H1 (cell line): ENCODE measurements around the gene PRR33. TPM values are rescaled to one million over a fixed set of nuclear protein-coding genes. Genes with fewer than 3 reads are reported as not detected.

Source experiments
- CTCF ChIA-PET: fragments of 300-600 bp; sonication (Branson Sonifier 250); formaldehyde crosslinking; loops from one replicate; lab custom pipeline; 2021; ENCODE audit not compliant: partially characterized antibody; lab: Charles Lee
- POLR2A ChIA-PET: fragments of 300-600 bp; sonication (Branson Sonifier 250); formaldehyde crosslinking; loops from one replicate; lab custom pipeline; 2021; ENCODE audit warnings: inconsistent platforms; ENCODE audit not compliant: partially characterized antibody; lab: Charles Lee
- DNase-seq, 2 experiments: peaks; one replicate each; pipeline versions ENCODE4 v3.0.0 to v3.0.0-alpha.2; 2010 to 2022; ENCODE audit warnings: low spot score in 2 of 2, low read depth in 1 of 2, mixed read lengths in 1 of 2
- FAIRE-seq: peaks from 2 replicates; lab custom pipeline; 2011; peaks lifted over from hg19 to GRCh38; lab: Jason Lieb, UNC
- H2AFZ ChIP-seq: 2 replicates; pipeline ENCODE4 v1.8.1; 2012; ENCODE audit warnings: low read length, inconsistent platforms
- H2AK5ac ChIP-seq: 2 replicates; pipeline ENCODE4 v1.6.1; 2013; ENCODE audit warnings: low read depth, low read length
- H2BK120ac ChIP-seq: replicated peaks from 2 replicates; pipeline ENCODE3; 2013; ENCODE audit warnings: low read depth, low read length, inconsistent platforms
- H2BK12ac ChIP-seq: 2 replicates; pipeline ENCODE4 v1.6.1; 2013; ENCODE audit warnings: low read depth, low read length
- H2BK15ac ChIP-seq: 2 replicates; pipeline ENCODE4 v1.6.1; 2013; ENCODE audit warnings: low read length
- H2BK20ac ChIP-seq: 2 replicates; pipeline ENCODE4 v1.6.1; 2013; ENCODE audit warnings: low read length
- H2BK5ac ChIP-seq: 2 replicates; pipeline ENCODE4 v1.6.1; 2013; ENCODE audit warnings: low read depth, low read length
- H3K14ac ChIP-seq: 2 replicates; pipeline ENCODE4 v1.6.1; 2013; ENCODE audit warnings: inconsistent platforms; ENCODE audit not compliant: insufficient read length
- H3K18ac ChIP-seq: 2 replicates; pipeline ENCODE4 v1.6.1; 2013; ENCODE audit warnings: low read length; ENCODE audit errors: extremely low read depth
- H3K23ac ChIP-seq: 2 replicates; pipeline ENCODE4 v1.6.1; 2013; ENCODE audit warnings: inconsistent platforms; ENCODE audit not compliant: insufficient read length
- H3K23me2 ChIP-seq: 2 replicates; pipeline ENCODE4 v1.6.1; 2013; ENCODE audit warnings: low read depth, low read length
- H3K27ac ChIP-seq: 2 replicates; pipeline ENCODE4 v1.6.1; 2011; ENCODE audit warnings: low read depth, low read length, inconsistent platforms
- H3K27me3 ChIP-seq, 4 experiments: replicated peaks in 1 of 4; 1 replicate in 1 of 4; 2 replicates in 3 of 4; pipeline versions ENCODE4 v1.6.1 to v1.8.1; 2011 to 2013; ENCODE audit warnings: low read length in 3 of 4, mild to moderate bottlenecking in 3 of 4, inconsistent platforms in 2 of 4, mixed read lengths in 2 of 4, moderate library complexity in 1 of 4; ENCODE audit not compliant: control insufficient read depth in 3 of 4, insufficient read depth in 3 of 4; ENCODE audit errors: extremely low read depth in 1 of 4
- H3K36me3 ChIP-seq, 4 experiments: 2 replicates each; pipeline versions ENCODE4 v1.6.1 to v1.8.1; 2011 to 2013; ENCODE audit warnings: mild to moderate bottlenecking in 4 of 4, low read length in 3 of 4, moderate library complexity in 2 of 4, control low read depth in 1 of 4, inconsistent platforms in 1 of 4; ENCODE audit not compliant: insufficient read depth in 4 of 4, control insufficient read depth in 2 of 4
- H3K4ac ChIP-seq: replicated peaks from 2 replicates; pipeline ENCODE3; 2013; ENCODE audit warnings: low read length, low read depth, mixed read lengths, inconsistent platforms; ENCODE audit not compliant: insufficient read length
- H3K4me1 ChIP-seq, 4 experiments: replicated peaks in 1 of 4; 1 replicate in 1 of 4; 2 replicates in 3 of 4; pipeline versions ENCODE4 v1.6.1 to v1.8.1; 2011 to 2013; ENCODE audit warnings: low read length in 3 of 4, inconsistent platforms in 2 of 4, mixed read lengths in 1 of 4; ENCODE audit not compliant: insufficient read depth in 4 of 4, control insufficient read depth in 3 of 4
- H3K4me2 ChIP-seq, 2 experiments: 2 replicates each; pipeline versions ENCODE4 v1.6.1 to v1.8.1; 2011 to 2013; ENCODE audit warnings: low read depth in 2 of 2, low read length in 2 of 2, control low read depth in 1 of 2, inconsistent platforms in 1 of 2, mild to moderate bottlenecking in 1 of 2; ENCODE audit not compliant: insufficient read depth in 1 of 2
- H3K4me3 ChIP-seq, 4 experiments: fragments of 200-600, 300-600 bp in 1 of 4; sonication (generic), shearing (Covaris generic), sonication (Bioruptor Twin) in 1 of 4; 2 replicates each; pipeline versions ENCODE4 v1.5.1 to v1.8.1; 2011 to 2016; ENCODE audit warnings: low read length in 4 of 4, low read depth in 3 of 4, control low read depth in 2 of 4, inconsistent platforms in 2 of 4, mild to moderate bottlenecking in 2 of 4, mixed read lengths in 1 of 4, moderate library complexity in 1 of 4; ENCODE audit not compliant: insufficient read depth in 2 of 4; ENCODE audit errors: extremely low read depth in 1 of 4
- H3K56ac ChIP-seq: replicated peaks from 2 replicates; pipeline ENCODE3; 2013; ENCODE audit warnings: low read depth, mild to moderate bottlenecking, mixed read lengths, low read length, inconsistent platforms; ENCODE audit not compliant: insufficient read length
- H3K79me1 ChIP-seq: 2 replicates; pipeline ENCODE4 v1.6.1; 2013; ENCODE audit warnings: low read depth, low read length, control low read depth
- H3K79me2 ChIP-seq, 2 experiments: 2 replicates each; pipeline versions ENCODE4 v1.6.1 to v1.8.1; 2012 to 2013; ENCODE audit warnings: low read length in 2 of 2, mild to moderate bottlenecking in 2 of 2, inconsistent platforms in 1 of 2; ENCODE audit not compliant: insufficient read depth in 2 of 2, control insufficient read depth in 1 of 2
- H3K9ac ChIP-seq, 4 experiments: replicated peaks in 1 of 4; 1 replicate in 1 of 4; 2 replicates in 3 of 4; pipeline versions ENCODE4 v1.6.1 to v1.8.1; 2011 to 2013; ENCODE audit warnings: low read depth in 3 of 4, low read length in 3 of 4, control low read depth in 2 of 4, mild to moderate bottlenecking in 2 of 4, moderate library complexity in 2 of 4, inconsistent platforms in 1 of 4; ENCODE audit errors: extremely low read depth in 1 of 4
- H3K9me3 ChIP-seq, 2 experiments: 2 replicates each; pipeline versions ENCODE4 v1.6.1 to v1.8.1; 2012 to 2013; ENCODE audit warnings: mild to moderate bottlenecking in 2 of 2, moderate library complexity in 2 of 2, control low read depth in 1 of 2, inconsistent platforms in 1 of 2, low read depth in 1 of 2, low read length in 1 of 2, mixed read lengths in 1 of 2; ENCODE audit not compliant: insufficient read depth in 2 of 2
- H4K20me1 ChIP-seq, 2 experiments: replicated peaks in 1 of 2; 2 replicates each; pipeline versions ENCODE3 to v1.8.1; 2011 to 2013; ENCODE audit warnings: inconsistent platforms in 2 of 2, low read length in 2 of 2, mild to moderate bottlenecking in 1 of 2; ENCODE audit not compliant: insufficient read depth in 2 of 2, control insufficient read depth in 1 of 2
- H4K5ac ChIP-seq: 2 replicates; pipeline ENCODE4 v1.6.1; 2013; ENCODE audit warnings: low read length, low read depth, mixed read lengths, inconsistent platforms; ENCODE audit not compliant: insufficient read length
- H4K8ac ChIP-seq: 2 replicates; pipeline ENCODE4 v1.8.0; 2013; ENCODE audit warnings: mild to moderate bottlenecking, moderate library complexity, low read length, inconsistent platforms; ENCODE audit not compliant: insufficient read depth; ENCODE audit errors: extremely low read depth
- H4K91ac ChIP-seq: replicated peaks from 2 replicates; pipeline ENCODE3; 2013; ENCODE audit warnings: low read length, mixed read lengths, inconsistent platforms; ENCODE audit not compliant: insufficient read length
- CBX8 ChIP-seq: fragments of 300-800, 300-1000 bp; sonication (generic); IDR thresholded peaks from 2 replicates; pipeline ENCODE4 v1.7.1; 2016; ENCODE audit warnings: low read depth, low read length, borderline replicate concordance
- CEBPB ChIP-seq: IDR thresholded peaks from 2 replicates; pipeline ENCODE4 v1.6.1; 2012; ENCODE audit warnings: low read depth, low read length
- GABPA ChIP-seq: IDR thresholded peaks from 2 replicates; pipeline ENCODE4 v1.6.1; 2011; ENCODE audit warnings: mild to moderate bottlenecking, low read length, moderate library complexity, borderline replicate concordance; ENCODE audit not compliant: insufficient read depth
- NANOG ChIP-seq: IDR thresholded peaks from 2 replicates; pipeline ENCODE4 v1.6.1; 2011; ENCODE audit warnings: low read length, low read depth, mild to moderate bottlenecking, inconsistent platforms; ENCODE audit not compliant: insufficient read depth, poor library complexity, severe bottlenecking
- PHF8 ChIP-seq: fragments of 200-600 bp; sonication (generic); conservative IDR thresholded peaks from 2 replicates; pipeline ENCODE4 v1.7.1; 2012; ENCODE audit warnings: low read depth, mild to moderate bottlenecking, inconsistent platforms, low read length, moderate library complexity
- POLR2A ChIP-seq, 2 experiments: IDR thresholded peaks; 1 replicate in 1 of 2; 2 replicates in 1 of 2; pipeline ENCODE4 v1.6.1; 2011; ENCODE audit warnings: low read depth in 2 of 2, low read length in 2 of 2, mild to moderate bottlenecking in 2 of 2; ENCODE audit errors: control extremely low read depth in 1 of 2
- SIN3A ChIP-seq, 2 experiments: IDR thresholded peaks in 1 of 2; conservative IDR thresholded peaks in 1 of 2; 2 replicates each; pipeline ENCODE4 v1.6.1; 2011 to 2012; ENCODE audit warnings: low read length in 2 of 2, improper control_type of control experiment in 1 of 2, low read depth in 1 of 2, mild to moderate bottlenecking in 1 of 2
- SP4 ChIP-seq: IDR thresholded peaks from 2 replicates; pipeline ENCODE4 v1.6.1; 2012; ENCODE audit warnings: low read length, inconsistent platforms
- WGBS, 2 experiments: shearing (Covaris generic) in 1 of 2; methylation state at CpG; one replicate each; pipeline versions ENCODE4 v1.1.6 to v1.1.7; 2013 to 2015; ENCODE audit warnings: low lambda C conversion rate in 2 of 2, mixed read lengths in 2 of 2, inconsistent platforms in 1 of 2, low coverage in 1 of 2, missing lambda C conversion rate in 1 of 2; ENCODE audit not compliant: insufficient replicate concordance in 2 of 2, insufficient coverage in 1 of 2, insufficient read length in 1 of 2; ENCODE audit errors: extremely low coverage in 1 of 2, missing lambda C conversion rate in 1 of 2; 5-methylcytosine and 5-hydroxymethylcytosine counted together
- polyA plus RNA-seq, 7 experiments: library from polyadenylated mRNA; depleted of rRNA in 3 of 7; stranded (reverse) in 5 of 7; unstranded in 2 of 7; fragments of >200 nt in 5 of 7; fragments of 200-250 nt in 2 of 7; gene quantifications; 1 replicate in 5 of 7; 2 replicates in 1 of 7; 4 replicates in 1 of 7; pipeline versions ENCODE4 v1.2.1 to v1.2.3, GENCODE V29; 2011 to 2013; ENCODE audit warnings: missing spikeins in 2 of 7, mixed read lengths in 2 of 7
- total RNA-seq: library from RNA; stranded (reverse); fragmentation: NEBNext Ultra II Directional; extraction: Animal tissue kit (Norgen Biotek cat#: 25700); gene quantifications from 2 replicates; pipeline ENCODE4 v1.2.1, GENCODE V29; 2021
- TF ChIP-seq, protein P1 (sequence below): IDR thresholded peaks from 2 replicates; pipeline ENCODE4 v1.6.1; 2011; ENCODE audit warnings: low read length, improper control_type of control experiment
- TF ChIP-seq, protein P2 (sequence below), 3 experiments: IDR thresholded peaks; 1 replicate in 2 of 3; 2 replicates in 1 of 3; pipeline versions ENCODE4 v1.5.1 to v1.6.1; 2011; ENCODE audit warnings: low read length in 3 of 3, mild to moderate bottlenecking in 3 of 3, inconsistent platforms in 2 of 3, low read depth in 1 of 3, moderate library complexity in 1 of 3; ENCODE audit not compliant: insufficient read depth in 1 of 3; ENCODE audit errors: control extremely low read depth in 1 of 3

The PRR33 gene
- total and polyA plus RNA-seq, 2 of the 8 experiments (the other 6 are each of a cell fraction or from before 2014, with no cell fraction given) = 0.02 TPM; not detected in 1

DNA sequence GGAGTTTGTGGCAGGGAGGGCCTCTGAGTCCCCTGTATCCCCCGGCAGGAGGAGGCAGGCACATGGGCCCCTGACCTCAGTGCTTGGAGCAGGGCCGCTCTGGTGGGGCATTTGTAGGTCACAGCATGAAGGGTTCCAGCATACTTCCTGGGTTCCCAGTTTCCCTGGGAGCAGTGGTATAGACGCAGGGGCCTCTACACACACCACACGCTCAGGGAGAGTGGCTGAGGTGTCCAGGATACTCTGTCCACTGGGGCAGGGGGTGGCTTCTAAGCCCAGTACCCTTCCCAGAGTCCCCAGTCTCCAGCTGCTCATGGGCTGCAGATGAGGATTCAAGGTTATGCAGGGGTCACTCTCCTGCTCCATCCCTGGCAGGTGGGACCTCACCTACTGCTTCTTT, 32.7 kb downstream of the PRR33 start:
- CTCF ChIA-PET = interaction anchor here (1.2 to 15.7 kb wide), 5 partner anchors 11 to 295 kb away, joined by 3 to 232 read pairs (median 13); no protein-coding TSS in a partner anchor
- no peak overlapping the region for H3K9ac ChIP-seq
- TF ChIP-seq SP4 (no peak), SIN3A (conservative IDR thresholded peaks at IDR 0.05 in 1 of 2, IDR thresholded peaks at IDR 0.05 in 1 of 2; ENCODE audit: low read depth in 1 of 2, low read length in 2 of 2) (no peak), CBX8 (no peak), GABPA (no peak), NANOG (no peak), CEBPB (no peak), POLR2A (IDR thresholded peaks at IDR 0.05; ENCODE audit: control extremely low read depth in 1 of 2, low read depth in 2 of 2, low read length in 2 of 2) (no peak), PHF8 (no peak)
- TF ChIP-seq, protein P1, sequence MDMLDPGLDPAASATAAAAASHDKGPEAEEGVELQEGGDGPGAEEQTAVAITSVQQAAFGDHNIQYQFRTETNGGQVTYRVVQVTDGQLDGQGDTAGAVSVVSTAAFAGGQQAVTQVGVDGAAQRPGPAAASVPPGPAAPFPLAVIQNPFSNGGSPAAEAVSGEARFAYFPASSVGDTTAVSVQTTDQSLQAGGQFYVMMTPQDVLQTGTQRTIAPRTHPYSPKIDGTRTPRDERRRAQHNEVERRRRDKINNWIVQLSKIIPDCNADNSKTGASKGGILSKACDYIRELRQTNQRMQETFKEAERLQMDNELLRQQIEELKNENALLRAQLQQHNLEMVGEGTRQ = no peak
- TF ChIP-seq, protein P2, sequence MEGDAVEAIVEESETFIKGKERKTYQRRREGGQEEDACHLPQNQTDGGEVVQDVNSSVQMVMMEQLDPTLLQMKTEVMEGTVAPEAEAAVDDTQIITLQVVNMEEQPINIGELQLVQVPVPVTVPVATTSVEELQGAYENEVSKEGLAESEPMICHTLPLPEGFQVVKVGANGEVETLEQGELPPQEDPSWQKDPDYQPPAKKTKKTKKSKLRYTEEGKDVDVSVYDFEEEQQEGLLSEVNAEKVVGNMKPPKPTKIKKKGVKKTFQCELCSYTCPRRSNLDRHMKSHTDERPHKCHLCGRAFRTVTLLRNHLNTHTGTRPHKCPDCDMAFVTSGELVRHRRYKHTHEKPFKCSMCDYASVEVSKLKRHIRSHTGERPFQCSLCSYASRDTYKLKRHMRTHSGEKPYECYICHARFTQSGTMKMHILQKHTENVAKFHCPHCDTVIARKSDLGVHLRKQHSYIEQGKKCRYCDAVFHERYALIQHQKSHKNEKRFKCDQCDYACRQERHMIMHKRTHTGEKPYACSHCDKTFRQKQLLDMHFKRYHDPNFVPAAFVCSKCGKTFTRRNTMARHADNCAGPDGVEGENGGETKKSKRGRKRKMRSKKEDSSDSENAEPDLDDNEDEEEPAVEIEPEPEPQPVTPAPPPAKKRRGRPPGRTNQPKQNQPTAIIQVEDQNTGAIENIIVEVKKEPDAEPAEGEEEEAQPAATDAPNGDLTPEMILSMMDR (IDR thresholded peaks at IDR 0.05; ENCODE audit: control extremely low read depth in 1 of 3, insufficient read depth in 1 of 3, low read depth in 1 of 3, low read length in 3 of 3) = no peak

More for the DNA sequence above, 32.7 kb downstream of the PRR33 start:
- Histone ChIP-seq H2BK5ac (no peak overlapping the region), H3K9me3 (no peaks in the 10 kb centered on the region), H2BK15ac (no peak overlapping the region), H2BK20ac (no peak overlapping the region), H3K27ac (no peak overlapping the region), H3K36me3 (no peaks in the 10 kb centered on the region), H3K79me1 (no peaks in the 10 kb centered on the region), H3K27me3 (no peaks in the 10 kb centered on the region; a peak in 1 of 7 replicates), H3K14ac (no peak overlapping the region), H3K18ac (no peak overlapping the region), H3K4me2 (no peak overlapping the region), H4K5ac (no peak overlapping the region), H2AFZ (no peak overlapping the region), H2BK120ac (no peak overlapping the region), H3K23me2 (peaks cover 12% of the 10 kb centered on the region; the same call in 1 of the 2 replicates), H2AK5ac (no peak overlapping the region), H3K4me3 (no peak overlapping the region), H3K79me2 (no peaks in the 10 kb centered on the region), H3K56ac (no peak overlapping the region), H4K8ac (no peak overlapping the region), H3K4me1 (peaks cover 0 to 13% (median 3%) of the 10 kb centered on the region in 4 experiments; a peak in 4 of 7 replicates), H4K20me1 (peaks cover 0 to 2% of the 10 kb centered on the region in 2 experiments), H4K91ac (no peak overlapping the region), H3K4ac (no peak overlapping the region), H2BK12ac (no peak overlapping the region), H3K23ac (no peak overlapping the region)
- 95% methylated on average over 4 of the region's 4 CpGs; no CpG with 5 or more reads in 1 of the 2 experiments for WGBS, 2 experiments
- POLR2A ChIA-PET = no interaction called here
- FAIRE-seq = no peak
- no peak for DNase-seq
